Lung (tissue), 12 donors: Measurements from ENCODE around the gene PALB2. TPM values are rescaled to one million over a fixed set of nuclear protein-coding genes. Genes with fewer than 3 reads are reported as not detected.
A peak's percentile ranks its signal among the peaks of the same experiment; 100 is the strongest.

Experiments
- ATAC-seq: fragments of 200-7000 bp; cut with Tn5 transposase; one replicate; pipeline ENCODE4 v1.9.1; 2020; ENCODE audit warnings: moderate number of reproducible peaks; ENCODE audit not compliant: insufficient read depth, low FRiP score
- DNase-seq, 3 donors: peaks; one replicate each; pipeline ENCODE4 v3.0.0-alpha.2; 2013 to 2017
- H3K27ac ChIP-seq, 2 donors: one replicate each; pipeline ENCODE4 v1.5.1; 2013; ENCODE audit warnings: mild to moderate bottlenecking in 2 of 2, moderate library complexity in 2 of 2, control low read depth in 1 of 2, inconsistent platforms in 1 of 2, low read depth in 1 of 2, low read length in 1 of 2
- H3K27me3 ChIP-seq, 3 donors: one replicate each; pipeline ENCODE4 v1.5.1; 2013; ENCODE audit warnings: low read length in 2 of 3; ENCODE audit not compliant: control insufficient read depth in 3 of 3, insufficient read depth in 3 of 3
- H3K36me3 ChIP-seq, 4 donors: one replicate each; pipeline ENCODE4 v1.5.1; 2013; ENCODE audit warnings: low read length in 4 of 4, mild to moderate bottlenecking in 1 of 4, moderate library complexity in 1 of 4; ENCODE audit not compliant: control insufficient read depth in 4 of 4, insufficient read depth in 4 of 4
- H3K4me1 ChIP-seq, 5 donors: one replicate each; pipeline ENCODE4 v1.5.1; 2013; ENCODE audit warnings: low read length in 5 of 5, mild to moderate bottlenecking in 2 of 5, moderate library complexity in 1 of 5; ENCODE audit not compliant: control insufficient read depth in 5 of 5, insufficient read depth in 5 of 5
- H3K4me3 ChIP-seq: one replicate; pipeline ENCODE4 v1.5.1; 2013; ENCODE audit warnings: mild to moderate bottlenecking, control low read depth, moderate library complexity
- H3K9ac ChIP-seq, 2 donors: one replicate each; pipeline ENCODE4 v1.5.1; 2013; ENCODE audit warnings: low read length in 2 of 2, control low read depth in 1 of 2; ENCODE audit not compliant: insufficient read depth in 1 of 2
- H3K9me3 ChIP-seq, 4 donors: one replicate each; pipeline ENCODE4 v1.5.1; 2013; ENCODE audit warnings: low read length in 3 of 4, mild to moderate bottlenecking in 1 of 4, moderate library complexity in 1 of 4; ENCODE audit not compliant: control insufficient read depth in 4 of 4, insufficient read depth in 3 of 4
- WGBS, 2 donors: extraction: QIAGEN DNeasy Blood & Tissue Kit; methylation state at CpG; one replicate each; pipeline ENCODE4 v1.1.7; 2013; 5-methylcytosine and 5-hydroxymethylcytosine counted together
- polyA plus RNA-seq, 2 donors: library from polyadenylated mRNA; stranded (reverse); fragments of 200-250 nt; gene quantifications; one replicate each; pipeline ENCODE4 v1.2.1, GENCODE V29; 2013
- total RNA-seq, 2 donors: library from RNA; depleted of rRNA in 1 of 2; stranded (reverse); fragments of >200 nt in 1 of 2; gene quantifications; one replicate each; pipeline ENCODE4 v1.2.1, GENCODE V29; 2014 to 2021
- TF ChIP-seq, protein P1 (sequence below): IDR thresholded peaks from 2 replicates; pipeline ENCODE4 v1.5.1; 2012; ENCODE audit warnings: mild to moderate bottlenecking; ENCODE audit errors: control extremely low read depth, extremely low read depth
- donor health status: control.
- donor health status: control.
- donor health status: Bipolar disorder and iron deficiency.
- donor health status: healthy.
- donor health status: DM: yes; HTN: yes; CAD: no.

Gene PALB2
- total and polyA plus RNA-seq, 4 donors, result 6.3 to 12.9 (median 10.1) TPM

- Histone ChIP-seq H3K9me3 (no peaks in the 10 kb centered on the region), H3K27ac (peak overlapping the region in 1 of 2 donors; percentile 70), H3K36me3 (peaks cover 39 to 56% (median 50%) of the 10 kb centered on the region in 4 donors), H3K4me3 (no peak overlapping the region), H3K27me3 (no peaks in the 10 kb centered on the region), H3K9ac (no peak overlapping the region), H3K4me1 (peaks cover 0 to 2% (median 0%) of the 10 kb centered on the region in 5 donors)
- TF ChIP-seq, protein P1, sequence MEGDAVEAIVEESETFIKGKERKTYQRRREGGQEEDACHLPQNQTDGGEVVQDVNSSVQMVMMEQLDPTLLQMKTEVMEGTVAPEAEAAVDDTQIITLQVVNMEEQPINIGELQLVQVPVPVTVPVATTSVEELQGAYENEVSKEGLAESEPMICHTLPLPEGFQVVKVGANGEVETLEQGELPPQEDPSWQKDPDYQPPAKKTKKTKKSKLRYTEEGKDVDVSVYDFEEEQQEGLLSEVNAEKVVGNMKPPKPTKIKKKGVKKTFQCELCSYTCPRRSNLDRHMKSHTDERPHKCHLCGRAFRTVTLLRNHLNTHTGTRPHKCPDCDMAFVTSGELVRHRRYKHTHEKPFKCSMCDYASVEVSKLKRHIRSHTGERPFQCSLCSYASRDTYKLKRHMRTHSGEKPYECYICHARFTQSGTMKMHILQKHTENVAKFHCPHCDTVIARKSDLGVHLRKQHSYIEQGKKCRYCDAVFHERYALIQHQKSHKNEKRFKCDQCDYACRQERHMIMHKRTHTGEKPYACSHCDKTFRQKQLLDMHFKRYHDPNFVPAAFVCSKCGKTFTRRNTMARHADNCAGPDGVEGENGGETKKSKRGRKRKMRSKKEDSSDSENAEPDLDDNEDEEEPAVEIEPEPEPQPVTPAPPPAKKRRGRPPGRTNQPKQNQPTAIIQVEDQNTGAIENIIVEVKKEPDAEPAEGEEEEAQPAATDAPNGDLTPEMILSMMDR, result no peak
- WGBS, 2 donors, result 90 to 95% methylated on average over 9 of the region's 9 CpGs
- DNase-seq, result no peak
- ATAC-seq, result no peak
Measured at GRCh38 chr16:23564575-23565363, 76.3 kb downstream of the PALB2 start.

DNA sequence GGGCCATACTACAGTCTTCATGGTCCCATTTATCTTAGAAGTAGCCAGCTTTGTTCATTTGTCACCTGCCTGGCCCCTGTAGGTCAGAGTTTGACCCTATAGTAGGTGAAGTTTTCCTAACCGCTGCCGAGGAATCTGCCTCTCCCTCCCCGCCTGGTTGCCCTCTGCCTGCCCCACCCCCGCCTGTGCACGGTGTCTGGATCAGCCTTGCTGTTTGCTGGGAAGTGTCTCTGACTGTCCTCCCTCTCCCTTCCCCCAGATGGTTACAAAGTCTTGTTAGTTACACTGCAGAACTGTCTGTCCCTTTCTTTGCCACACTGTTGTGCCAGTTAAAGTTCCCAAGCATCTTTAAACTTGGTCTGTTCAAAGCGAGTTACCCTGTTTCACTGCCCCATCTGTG is 77.9 kb downstream of the PALB2 start:
- no peaks in the 10 kb centered on the region for H3K9me3 ChIP-seq
- WGBS, 2 donors, result 90 to 94% methylated on average over 6 of the region's 6 CpGs
- ATAC-seq (no peak), DNase-seq (no peak)
- peaks cover 0 to 10% (median 9%) of the 10 kb centered on the region in 5 donors for H3K4me1 ChIP-seq
- TF ChIP-seq, protein P1, result no peak
- peaks cover 38 to 60% (median 49%) of the 10 kb centered on the region in 4 donors for H3K36me3 ChIP-seq
- H3K9ac ChIP-seq, result no peak overlapping the region
- no peak overlapping the region for H3K4me3 ChIP-seq
- no peak overlapping the region for H3K27ac ChIP-seq
- H3K27me3 ChIP-seq, result no peaks in the 10 kb centered on the region

- Histone ChIP-seq H3K9me3 (no peaks in the 10 kb centered on the region), H3K27me3 (no peaks in the 10 kb centered on the region), H3K36me3 (peaks cover 35 to 56% (median 45%) of the 10 kb centered on the region in 4 donors), H3K9ac (no peak overlapping the region), H3K4me3 (no peak overlapping the region), H3K27ac (no peak overlapping the region), H3K4me1 (peaks cover 0 to 10% (median 10%) of the 10 kb centered on the region in 5 donors)
- DNase-seq (no peak), ATAC-seq (no peak)
- TF ChIP-seq, protein P1, result no peak
- 97% methylated on average over 13 of the region's 13 CpGs for WGBS, 2 donors
Measured at GRCh38 chr16:23562505-23562904, 78.6 kb downstream of the PALB2 start.
